ENCODE measurements around the gene PWWP2B.

The PWWP2B gene

DNA sequence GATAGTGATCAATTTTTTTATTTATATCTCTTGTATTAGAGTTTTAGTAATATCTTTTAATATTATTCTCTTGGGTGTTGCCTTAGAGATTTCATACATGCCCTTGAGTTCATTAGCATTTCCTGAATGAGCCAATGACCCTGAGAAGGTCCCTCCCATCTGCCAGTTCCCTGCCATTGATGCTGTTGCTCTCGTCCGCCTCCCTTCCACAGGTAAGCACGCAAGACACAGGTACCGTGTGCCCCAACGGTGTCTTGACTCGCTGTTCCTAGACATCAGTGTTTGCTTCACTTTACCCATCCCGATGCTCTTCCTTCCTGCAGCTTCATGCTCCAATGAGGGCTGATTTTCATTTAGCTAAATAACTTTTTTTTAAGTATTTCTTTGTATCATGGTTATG is 19.7 kb upstream of the PWWP2B start:
- no peak for TF ChIP-seq ZBTB7A (IDR thresholded peaks at IDR 0.05; ENCODE audit: low read depth)
- TF ChIP-seq FOXM1 (IDR thresholded peaks at IDR 0.05; ENCODE audit: borderline replicate concordance, low read depth): no peak
- TF ChIP-seq, protein P1, sequence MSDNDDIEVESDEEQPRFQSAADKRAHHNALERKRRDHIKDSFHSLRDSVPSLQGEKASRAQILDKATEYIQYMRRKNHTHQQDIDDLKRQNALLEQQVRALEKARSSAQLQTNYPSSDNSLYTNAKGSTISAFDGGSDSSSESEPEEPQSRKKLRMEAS (IDR thresholded peaks at IDR 0.05): no peak
- no peak for TF ChIP-seq EP300 (IDR thresholded peaks at IDR 0.05; ENCODE audit: borderline replicate concordance)
- no peak for TF ChIP-seq TEAD4 (IDR thresholded peaks at IDR 0.05)
- no peak for TF ChIP-seq TAF1 (IDR thresholded peaks at IDR 0.05; ENCODE audit: low read depth)
- TF ChIP-seq, protein P2, sequence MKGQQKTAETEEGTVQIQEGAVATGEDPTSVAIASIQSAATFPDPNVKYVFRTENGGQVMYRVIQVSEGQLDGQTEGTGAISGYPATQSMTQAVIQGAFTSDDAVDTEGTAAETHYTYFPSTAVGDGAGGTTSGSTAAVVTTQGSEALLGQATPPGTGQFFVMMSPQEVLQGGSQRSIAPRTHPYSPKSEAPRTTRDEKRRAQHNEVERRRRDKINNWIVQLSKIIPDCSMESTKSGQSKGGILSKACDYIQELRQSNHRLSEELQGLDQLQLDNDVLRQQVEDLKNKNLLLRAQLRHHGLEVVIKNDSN (IDR thresholded peaks at IDR 0.05): no peak
- TF ChIP-seq EGR1 (IDR thresholded peaks at IDR 0.05): no peak
- TF ChIP-seq CEBPB (IDR thresholded peaks at IDR 0.05): no peak
- no peak for TF ChIP-seq RAD21 (IDR thresholded peaks at IDR 0.05; ENCODE audit: low read depth)
- TF ChIP-seq TCF12 (IDR thresholded peaks at IDR 0.05; ENCODE audit: low read depth): no peak
- TF ChIP-seq, protein P3, sequence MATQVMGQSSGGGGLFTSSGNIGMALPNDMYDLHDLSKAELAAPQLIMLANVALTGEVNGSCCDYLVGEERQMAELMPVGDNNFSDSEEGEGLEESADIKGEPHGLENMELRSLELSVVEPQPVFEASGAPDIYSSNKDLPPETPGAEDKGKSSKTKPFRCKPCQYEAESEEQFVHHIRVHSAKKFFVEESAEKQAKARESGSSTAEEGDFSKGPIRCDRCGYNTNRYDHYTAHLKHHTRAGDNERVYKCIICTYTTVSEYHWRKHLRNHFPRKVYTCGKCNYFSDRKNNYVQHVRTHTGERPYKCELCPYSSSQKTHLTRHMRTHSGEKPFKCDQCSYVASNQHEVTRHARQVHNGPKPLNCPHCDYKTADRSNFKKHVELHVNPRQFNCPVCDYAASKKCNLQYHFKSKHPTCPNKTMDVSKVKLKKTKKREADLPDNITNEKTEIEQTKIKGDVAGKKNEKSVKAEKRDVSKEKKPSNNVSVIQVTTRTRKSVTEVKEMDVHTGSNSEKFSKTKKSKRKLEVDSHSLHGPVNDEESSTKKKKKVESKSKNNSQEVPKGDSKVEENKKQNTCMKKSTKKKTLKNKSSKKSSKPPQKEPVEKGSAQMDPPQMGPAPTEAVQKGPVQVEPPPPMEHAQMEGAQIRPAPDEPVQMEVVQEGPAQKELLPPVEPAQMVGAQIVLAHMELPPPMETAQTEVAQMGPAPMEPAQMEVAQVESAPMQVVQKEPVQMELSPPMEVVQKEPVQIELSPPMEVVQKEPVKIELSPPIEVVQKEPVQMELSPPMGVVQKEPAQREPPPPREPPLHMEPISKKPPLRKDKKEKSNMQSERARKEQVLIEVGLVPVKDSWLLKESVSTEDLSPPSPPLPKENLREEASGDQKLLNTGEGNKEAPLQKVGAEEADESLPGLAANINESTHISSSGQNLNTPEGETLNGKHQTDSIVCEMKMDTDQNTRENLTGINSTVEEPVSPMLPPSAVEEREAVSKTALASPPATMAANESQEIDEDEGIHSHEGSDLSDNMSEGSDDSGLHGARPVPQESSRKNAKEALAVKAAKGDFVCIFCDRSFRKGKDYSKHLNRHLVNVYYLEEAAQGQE (IDR thresholded peaks at IDR 0.05; ENCODE audit: low read depth): no peak
- TF ChIP-seq NFIC (IDR thresholded peaks at IDR 0.05): no peak
- no peak for TF ChIP-seq YY1 (IDR thresholded peaks at IDR 0.05; ENCODE audit: low read depth)
- TF ChIP-seq CREB1 (IDR thresholded peaks at IDR 0.05; ENCODE audit: low read depth): no peak

DNA sequence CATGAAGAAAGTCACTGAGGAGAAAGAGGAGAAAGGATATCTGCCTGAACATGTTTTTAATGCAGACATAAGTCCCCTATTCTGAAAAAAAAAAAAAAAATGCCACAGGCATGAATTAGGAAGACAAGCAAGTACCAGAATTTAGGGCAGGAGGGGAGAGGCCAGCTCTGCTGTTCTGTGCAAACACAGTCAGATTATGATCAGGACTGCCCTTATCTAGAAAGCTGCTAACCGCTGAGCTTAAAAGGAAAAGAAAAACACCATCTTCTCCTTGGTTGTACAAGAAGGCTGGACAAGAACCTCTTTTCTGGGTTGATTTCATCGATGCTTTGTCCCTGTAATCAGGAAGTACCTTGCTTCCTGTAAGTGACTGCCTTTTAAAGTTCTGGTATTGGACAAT is 15.3 kb upstream of the PWWP2B start:
- TF ChIP-seq, protein P3 (IDR thresholded peaks at IDR 0.05; ENCODE audit: low read depth): no peak
- no peak for TF ChIP-seq EP300 (IDR thresholded peaks at IDR 0.05; ENCODE audit: borderline replicate concordance)
- no peak for TF ChIP-seq FOXM1 (IDR thresholded peaks at IDR 0.05; ENCODE audit: borderline replicate concordance, low read depth)
- no peak for TF ChIP-seq ZBTB7A (IDR thresholded peaks at IDR 0.05; ENCODE audit: low read depth)
- no peak for TF ChIP-seq TAF1 (IDR thresholded peaks at IDR 0.05; ENCODE audit: low read depth)
- no peak for TF ChIP-seq RAD21 (IDR thresholded peaks at IDR 0.05; ENCODE audit: low read depth)
- no peak for TF ChIP-seq YY1 (IDR thresholded peaks at IDR 0.05; ENCODE audit: low read depth)
- no peak for TF ChIP-seq CREB1 (IDR thresholded peaks at IDR 0.05; ENCODE audit: low read depth)
- TF ChIP-seq, protein P1 (IDR thresholded peaks at IDR 0.05): no peak
- no peak for TF ChIP-seq TEAD4 (IDR thresholded peaks at IDR 0.05)
- TF ChIP-seq TCF12 (IDR thresholded peaks at IDR 0.05; ENCODE audit: low read depth): no peak
- TF ChIP-seq EGR1 (IDR thresholded peaks at IDR 0.05): no peak
- TF ChIP-seq CEBPB (IDR thresholded peaks at IDR 0.05): no peak

DNA sequence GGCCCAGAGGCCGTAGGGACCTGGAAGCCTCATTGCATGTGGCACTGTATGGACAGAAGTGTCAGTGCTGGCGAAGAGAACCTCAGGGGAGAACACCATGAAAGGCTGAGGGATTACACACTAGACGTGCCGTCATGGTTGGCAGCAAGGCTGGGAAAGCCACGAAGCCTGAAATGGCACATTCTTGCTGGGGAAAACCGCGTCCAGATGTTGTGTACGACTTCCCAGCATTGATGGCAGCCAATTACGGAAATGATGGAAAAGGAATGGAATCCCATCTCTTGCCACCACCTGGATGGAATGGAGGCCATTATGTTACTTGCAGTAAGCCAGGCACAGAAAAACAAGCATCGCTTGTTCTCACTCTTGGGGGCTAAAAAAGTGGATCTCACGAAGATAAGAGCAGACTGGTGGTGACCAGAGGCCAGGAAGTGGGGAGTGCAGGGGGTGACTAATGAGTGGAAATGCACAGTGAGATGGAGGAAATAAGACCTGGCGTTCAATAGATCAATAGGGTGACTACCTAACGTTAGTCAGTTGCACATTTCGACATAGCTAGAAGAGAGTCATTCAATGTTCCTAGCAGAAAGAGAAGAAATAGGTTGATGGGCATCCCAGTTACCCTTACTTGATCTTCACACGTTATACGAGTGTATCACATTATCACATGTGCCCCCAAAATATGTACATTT is 14.6 kb upstream of the PWWP2B start:
- TF ChIP-seq, protein P2 (IDR thresholded peaks at IDR 0.05): no peak
- TF ChIP-seq EGR1 (IDR thresholded peaks at IDR 0.05): no peak
- no peak for TF ChIP-seq CREB1 (IDR thresholded peaks at IDR 0.05; ENCODE audit: low read depth)
- no peak for TF ChIP-seq YY1 (IDR thresholded peaks at IDR 0.05; ENCODE audit: low read depth)
- TF ChIP-seq, protein P1 (IDR thresholded peaks at IDR 0.05): no peak
- no peak for TF ChIP-seq ZBTB7A (IDR thresholded peaks at IDR 0.05; ENCODE audit: low read depth)
- TF ChIP-seq EP300 (IDR thresholded peaks at IDR 0.05; ENCODE audit: borderline replicate concordance): no peak
- no peak for TF ChIP-seq TCF12 (IDR thresholded peaks at IDR 0.05; ENCODE audit: low read depth)

DNA sequence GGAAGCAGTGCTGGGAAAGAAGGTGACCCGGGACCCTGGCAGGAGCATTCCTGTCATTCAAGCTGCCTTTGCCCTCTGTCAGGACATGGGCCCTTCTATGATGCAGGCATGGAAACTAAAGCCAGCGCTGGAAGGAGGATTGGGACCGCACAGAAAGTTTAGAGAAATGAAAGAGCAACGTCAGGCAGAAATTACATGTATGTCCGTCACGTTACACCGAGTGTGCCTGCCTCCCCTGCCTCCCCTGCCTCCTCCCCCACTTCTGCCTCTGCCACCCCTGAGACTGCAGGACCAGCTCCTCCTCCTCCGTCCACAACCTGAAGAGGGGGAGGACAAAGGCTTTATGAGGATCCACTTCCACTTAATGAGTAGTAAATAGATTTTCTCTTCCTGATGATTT is 13.9 kb upstream of the PWWP2B start:
- TF ChIP-seq, protein P1 (IDR thresholded peaks at IDR 0.05): no peak

DNA sequence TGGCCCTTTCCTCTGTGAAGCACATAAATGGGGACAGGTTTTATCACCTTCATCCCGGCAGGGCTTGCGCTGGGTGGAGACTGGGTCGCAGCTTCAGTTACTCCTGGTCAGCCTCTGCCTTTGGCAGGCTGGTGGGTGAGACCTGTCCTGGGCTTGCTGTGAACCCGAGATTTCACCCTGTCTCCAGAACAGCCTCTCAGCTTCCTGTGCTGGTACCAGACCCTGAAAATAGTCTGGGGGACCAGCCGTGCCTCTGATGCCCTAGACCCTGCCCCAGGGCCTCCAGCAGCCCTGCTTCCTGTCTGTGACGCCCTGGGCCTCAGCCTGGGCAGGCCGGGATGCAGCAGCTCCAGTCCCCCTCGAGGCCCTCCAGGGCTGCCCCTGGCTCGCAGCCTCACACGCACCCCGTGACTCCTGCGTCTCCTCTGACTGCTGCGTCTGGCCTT is 13.2 kb upstream of the PWWP2B start:
- TF ChIP-seq EGR1 (IDR thresholded peaks at IDR 0.05) (no peak), TEAD4 (IDR thresholded peaks at IDR 0.05) (no peak), TCF12 (IDR thresholded peaks at IDR 0.05; ENCODE audit: low read depth) (no peak), CREB1 (IDR thresholded peaks at IDR 0.05; ENCODE audit: low read depth) (no peak), RAD21 (IDR thresholded peaks at IDR 0.05; ENCODE audit: low read depth) (no peak), YY1 (IDR thresholded peaks at IDR 0.05; ENCODE audit: low read depth) (no peak), EP300 (IDR thresholded peaks at IDR 0.05; ENCODE audit: borderline replicate concordance) (no peak), NFIC (IDR thresholded peaks at IDR 0.05) (no peak), ZBTB7A (IDR thresholded peaks at IDR 0.05; ENCODE audit: low read depth) (no peak), TAF1 (IDR thresholded peaks at IDR 0.05; ENCODE audit: low read depth) (no peak), CEBPB (IDR thresholded peaks at IDR 0.05) (no peak), FOXM1 (IDR thresholded peaks at IDR 0.05; ENCODE audit: borderline replicate concordance, low read depth) (no peak)
- TF ChIP-seq, protein P1 (IDR thresholded peaks at IDR 0.05): no peak
- TF ChIP-seq, protein P3 (IDR thresholded peaks at IDR 0.05; ENCODE audit: low read depth): no peak
- TF ChIP-seq, protein P2 (IDR thresholded peaks at IDR 0.05): no peak

Data from Ishikawa (cell line).